Smooth muscle cell (in vitro differentiated cells): Measurements from ENCODE around the gene CAPN11. TPM values are rescaled to one million over a fixed set of nuclear protein-coding genes. Genes with fewer than 3 reads are reported as not detected.

Experiments
- DNase-seq: peaks from one replicate; lab custom pipeline; 2025; ENCODE audit not compliant: unreplicated experiment; lab: John Stamatoyannopoulos, UW
- H2AFZ ChIP-seq: fragments of 200-600 bp; sonication (generic); 2 replicates; pipeline ENCODE4 v1.6.0; 2016; ENCODE audit warnings: antibody characterized with exemption, low read depth, mild to moderate bottlenecking
- H3F3A ChIP-seq: fragments of 200-600 bp; sonication (generic); 2 replicates; pipeline ENCODE4 v1.6.0; 2017; ENCODE audit warnings: antibody characterized with exemption, low read depth
- H3K27ac ChIP-seq: fragments of 200-600 bp; sonication (generic); 2 replicates; pipeline ENCODE4 v1.5.1; 2016; ENCODE audit warnings: low read depth, mild to moderate bottlenecking
- H3K27me3 ChIP-seq: fragments of 200-600 bp; sonication (generic); 2 replicates; pipeline ENCODE4 v1.6.1; 2016; ENCODE audit warnings: low read depth, mild to moderate bottlenecking
- H3K36me3 ChIP-seq: fragments of 200-600 bp; sonication (generic); 2 replicates; pipeline ENCODE4 v1.5.1; 2016; ENCODE audit warnings: low read depth
- H3K4me1 ChIP-seq: fragments of 200-600 bp; sonication (generic); 2 replicates; pipeline ENCODE4 v1.5.1; 2016; ENCODE audit warnings: low read depth
- H3K4me2 ChIP-seq: fragments of 200-600 bp; sonication (generic); 2 replicates; pipeline ENCODE4 v1.6.0; 2016; ENCODE audit warnings: mild to moderate bottlenecking
- H3K4me3 ChIP-seq: fragments of 200-600 bp; sonication (generic); 2 replicates; pipeline ENCODE4 v1.5.1; 2016; ENCODE audit warnings: mild to moderate bottlenecking
- H3K79me2 ChIP-seq: fragments of 200-600 bp; sonication (generic); 2 replicates; pipeline ENCODE4 v1.6.0; 2016; ENCODE audit warnings: low read depth, mild to moderate bottlenecking
- H3K9ac ChIP-seq: fragments of 200-600 bp; sonication (generic); 2 replicates; pipeline ENCODE4 v1.6.0; 2016; ENCODE audit warnings: low read depth
- H3K9me3 ChIP-seq: fragments of 200-600 bp; sonication (generic); replicated peaks from 2 replicates; pipeline ENCODE4 v1.5.1; 2016; ENCODE audit warnings: low read depth
- H4K20me1 ChIP-seq: fragments of 200-600 bp; sonication (generic); 2 replicates; pipeline ENCODE4 v1.6.0; 2016; ENCODE audit warnings: low read depth
- CTCF ChIP-seq: fragments of 200-600 bp; sonication (generic); IDR thresholded peaks from 2 replicates; pipeline ENCODE4 v1.5.1; 2017; ENCODE audit warnings: borderline replicate concordance, mild to moderate bottlenecking, antibody characterized with exemption; ENCODE audit not compliant: insufficient read depth, poor library complexity, severe bottlenecking
- WGBS: methylation state at CpG from one replicate; pipeline ENCODE4 v1.1.7; 2016; ENCODE audit warnings: low lambda C conversion rate; 5-methylcytosine and 5-hydroxymethylcytosine counted together
- polyA plus RNA-seq: library from polyadenylated mRNA; unstranded; fragments of >200 nt; fragmentation: Nextera tagmentation; extraction: Ambion mirVana; gene quantifications from 2 replicates; pipeline ENCODE4 v1.2.1, GENCODE V29; 2016
- small RNA-seq: library from RNA; depleted of rRNA; stranded (forward); fragments of <200 nt; gene quantifications from one replicate; pipeline ENCODE3, GENCODE V24; 2014
- total RNA-seq: library from RNA; depleted of rRNA; stranded (reverse); fragments of >200 nt; gene quantifications from 2 replicates; pipeline ENCODE4 v1.2.3, GENCODE V29; 2014

CAPN11 gene
- total and polyA plus RNA-seq, 2 experiments from 2014 or later: 0.31 TPM; not detected in 1

GRCh38 chr6:44233567-44234100, 75.0 kb downstream of the CAPN11 start:
- H3K4me1 ChIP-seq: peaks cover 11% of the 10 kb centered on the region

More at GRCh38 chr6:44233567-44234100, 75.0 kb downstream of the CAPN11 start:
- Histone ChIP-seq H3K36me3 (no peaks in the 10 kb centered on the region), H2AFZ (no peak overlapping the region), H3K27me3 (no peaks in the 10 kb centered on the region), H3F3A (no peaks in the 10 kb centered on the region), H3K27ac (no peak overlapping the region), H3K4me3 (no peak overlapping the region), H3K79me2 (no peaks in the 10 kb centered on the region), H3K4me2 (no peak overlapping the region), H4K20me1 (no peaks in the 10 kb centered on the region), H3K9me3 (no peaks in the 10 kb centered on the region), H3K9ac (no peak overlapping the region)
- TF ChIP-seq CTCF: no peak
- no peak for DNase-seq
- WGBS: 90% methylated on average over 14 of the region's 14 CpGs

Small RNA genes within 50 kb of the gene (small RNA-seq; reads per million reads assigned to genes)
- gene RN7SL811P: not detected

Other genes with a start within 250 kb of the CAPN11 start
- gene MRPL14, start 31.4 kb upstream of the CAPN11 start, total RNA-seq: 29.2 and 53.4 TPM in 2 replicates
- gene MRPL14, start 31.4 kb upstream of the CAPN11 start, polyA plus RNA-seq: 97.9 and 99.5 TPM in 2 replicates
- gene TMEM63B, start 31.3 kb upstream of the CAPN11 start, total RNA-seq: 16.0 and 21.2 TPM in 2 replicates
- 10.8 and 15.8 TPM in 2 replicates for gene TMEM63B, start 31.3 kb upstream of the CAPN11 start, polyA plus RNA-seq
- not detected in 2 replicates for gene MYMX, start 58.1 kb downstream of the CAPN11 start, total RNA-seq
- gene MYMX, start 58.1 kb downstream of the CAPN11 start, polyA plus RNA-seq: not detected in 2 replicates
- 7.3 and 8.0 TPM in 2 replicates for gene SLC29A1, start 64.8 kb downstream of the CAPN11 start, total RNA-seq
- gene SLC29A1, start 64.8 kb downstream of the CAPN11 start, polyA plus RNA-seq: 7.4 and 8.1 TPM in 2 replicates
- gene HSP90AB1, start 88.3 kb downstream of the CAPN11 start, total RNA-seq: 736 and 781 TPM in 2 replicates
- gene HSP90AB1, start 88.3 kb downstream of the CAPN11 start, polyA plus RNA-seq: 408 TPM in 2 replicates
- gene SLC35B2, start 98.7 kb downstream of the CAPN11 start, total RNA-seq: 68.6 and 78.0 TPM in 2 replicates
- 112 and 117 TPM in 2 replicates for gene SLC35B2, start 98.7 kb downstream of the CAPN11 start, polyA plus RNA-seq
- gene NFKBIE, start 106.7 kb downstream of the CAPN11 start, total RNA-seq: 7.0 and 11.4 TPM in 2 replicates
- 11.3 and 12.3 TPM in 2 replicates for gene NFKBIE, start 106.7 kb downstream of the CAPN11 start, polyA plus RNA-seq
- 0.04 TPM in 1 of 2 replicates, not detected in the other for gene TMEM151B, start 111.6 kb downstream of the CAPN11 start, total RNA-seq
- not detected in 2 replicates for gene TMEM151B, start 111.6 kb downstream of the CAPN11 start, polyA plus RNA-seq
- 7.5 and 8.6 TPM in 2 replicates for gene AARS2, start 154.5 kb downstream of the CAPN11 start, total RNA-seq
- gene AARS2, start 154.5 kb downstream of the CAPN11 start, polyA plus RNA-seq: 15.1 and 21.5 TPM in 2 replicates
- not detected in 2 replicates for gene SPATS1, start 183.8 kb downstream of the CAPN11 start, total RNA-seq
- gene SPATS1, start 183.8 kb downstream of the CAPN11 start, polyA plus RNA-seq: not detected in 2 replicates
- gene CDC5L, start 228.9 kb downstream of the CAPN11 start, total RNA-seq: 27.5 and 29.7 TPM in 2 replicates
- 12.5 and 14.3 TPM in 2 replicates for gene CDC5L, start 228.9 kb downstream of the CAPN11 start, polyA plus RNA-seq